8988T (cell line): ENCODE measurements around the gene UBE2O.

Experiments used
- DNase-seq: peaks from one replicate; pipeline ENCODE4 v3.0.0; 2011

UBE2O gene

DNA sequence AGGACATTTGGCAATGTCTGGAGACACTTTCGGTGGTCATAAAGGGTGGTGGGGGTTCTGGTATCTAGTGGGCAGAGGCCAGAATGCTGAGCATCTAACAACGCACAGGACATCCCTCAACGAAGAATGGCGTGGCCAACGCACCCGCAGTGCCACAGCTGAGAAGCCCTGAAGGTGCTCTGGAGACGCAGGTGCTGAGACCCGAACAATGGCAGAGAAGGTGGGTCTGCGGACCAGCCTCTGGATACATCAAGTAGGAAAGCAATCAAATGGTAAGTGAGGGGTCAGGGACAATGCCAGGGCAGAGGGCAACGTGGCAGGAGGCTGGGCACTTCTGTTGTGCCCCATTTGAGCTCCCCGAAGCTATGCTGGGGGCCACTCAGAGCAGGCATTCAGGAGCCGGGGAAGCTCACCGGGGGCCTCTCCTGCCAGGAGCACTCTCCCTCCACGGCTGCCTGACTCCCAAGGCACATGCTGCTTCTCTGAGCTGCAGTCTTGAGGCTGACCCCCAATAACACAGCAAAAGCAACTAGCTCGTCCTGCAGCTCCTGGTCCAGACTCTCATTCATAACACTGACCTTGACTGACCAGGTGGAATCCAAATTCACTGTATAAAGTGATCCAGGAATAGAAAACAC lies 42.5 kb downstream of the UBE2O start:
- DNase-seq, result no peak

DNA sequence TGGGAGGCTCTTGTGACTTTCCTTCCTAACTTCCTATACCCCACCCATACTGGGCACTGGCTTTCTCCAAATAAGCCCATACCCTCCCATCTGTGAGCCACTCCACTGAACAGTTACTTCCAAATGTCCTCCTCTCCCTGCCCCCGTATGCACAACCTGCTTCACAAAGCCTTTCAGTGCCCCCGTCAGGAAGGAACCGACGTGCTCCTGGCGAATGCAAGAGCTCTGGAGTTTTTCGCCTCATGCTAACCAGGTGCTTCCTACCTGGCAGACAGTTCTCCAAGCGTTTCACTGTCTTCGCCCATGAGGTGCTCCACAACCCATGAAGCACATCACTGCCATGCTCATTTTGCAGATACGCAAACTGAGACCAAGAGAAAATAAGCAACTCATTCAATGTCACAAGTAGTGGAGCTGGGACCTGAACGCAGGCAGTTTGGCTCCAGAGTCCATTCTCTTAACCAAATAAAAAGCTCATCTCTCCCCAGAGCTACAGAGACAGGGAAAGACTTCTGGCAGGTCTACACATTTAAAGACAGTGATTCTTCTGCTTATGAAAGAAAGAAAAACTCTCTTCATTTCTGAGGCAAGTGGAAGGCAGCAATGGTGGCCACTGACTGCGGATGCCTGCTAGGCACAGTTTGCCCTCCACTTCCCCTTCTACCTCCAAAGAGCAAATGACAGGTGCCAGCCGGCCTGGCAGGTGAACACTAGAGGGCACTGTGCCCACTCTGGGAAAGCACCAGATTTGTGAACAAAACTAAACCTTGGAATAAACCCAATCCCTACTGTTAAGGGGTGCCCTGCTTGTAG lies 44.7 kb downstream of the UBE2O start:
- DNase-seq, result no peak

DNA sequence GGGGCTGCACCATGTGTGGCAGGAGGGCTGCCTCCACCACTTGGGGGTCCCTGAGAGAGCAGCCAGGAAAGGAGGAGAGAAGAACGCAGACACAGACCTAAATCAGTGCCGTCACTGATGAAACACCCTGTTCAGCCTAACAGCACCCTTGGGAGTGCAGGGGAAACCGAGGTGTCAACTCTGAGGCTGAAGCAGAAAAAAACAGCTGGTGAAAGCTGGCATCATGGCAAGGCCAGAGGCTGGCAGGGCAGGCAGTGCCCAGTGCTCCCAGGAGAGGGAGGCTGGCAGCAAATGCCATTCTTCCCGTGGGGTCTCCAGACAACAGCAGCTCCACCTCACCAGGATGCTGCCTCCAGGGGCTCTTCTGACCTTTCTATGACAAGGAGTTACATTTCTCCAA lies 45.4 kb downstream of the UBE2O start:
- DNase-seq, result no peak

DNA sequence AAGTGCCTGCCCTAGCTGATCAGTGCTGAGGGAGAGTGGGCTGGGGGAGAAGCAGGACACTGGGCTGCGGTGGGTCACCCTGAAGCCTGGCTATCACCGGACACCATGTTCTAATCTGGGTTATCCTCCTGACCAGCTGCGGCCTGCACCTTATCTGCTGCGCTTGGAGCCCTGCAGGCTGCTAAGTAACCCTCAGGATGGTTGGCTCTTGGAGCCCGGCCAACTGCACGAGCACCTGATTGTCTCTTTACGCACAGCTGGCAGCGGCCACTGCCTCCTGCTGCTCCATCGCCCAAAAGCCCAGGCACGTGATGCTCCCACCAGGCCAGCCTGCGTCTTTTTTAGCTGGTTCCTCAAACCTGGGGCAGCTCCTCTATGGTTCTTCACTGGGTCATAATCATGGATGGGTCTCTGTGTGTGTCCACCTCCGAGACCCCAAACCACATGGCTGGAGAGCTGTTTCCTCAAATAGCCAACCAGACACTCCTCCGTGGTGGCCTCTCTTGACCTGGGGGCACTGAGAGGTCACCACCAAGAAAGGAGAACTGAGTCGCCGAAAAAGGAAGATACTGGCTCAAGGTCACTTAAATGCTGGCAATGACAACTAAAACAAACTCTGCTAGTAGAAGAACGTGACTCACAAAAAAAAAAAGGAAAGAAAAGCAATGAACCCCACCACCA lies 46.8 kb downstream of the UBE2O start:
- no peak for DNase-seq

DNA sequence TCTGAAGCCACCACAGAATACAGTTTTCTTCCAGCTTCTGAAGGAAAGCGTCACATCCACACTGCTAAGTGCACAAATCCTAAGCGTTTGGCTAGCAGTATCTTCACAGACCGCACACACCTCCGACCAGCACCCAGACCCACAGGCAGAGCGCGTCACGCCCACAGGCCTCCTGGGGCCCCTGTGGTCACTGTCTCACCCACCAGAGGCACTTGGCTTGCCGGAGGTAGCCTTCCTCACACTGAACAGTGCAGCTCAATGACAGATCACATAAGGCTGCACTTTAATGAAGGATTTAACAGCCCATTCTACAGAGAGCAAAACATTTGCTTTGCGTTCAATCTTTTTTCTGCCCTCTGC lies 47.4 kb downstream of the UBE2O start:
- no peak for DNase-seq

DNA sequence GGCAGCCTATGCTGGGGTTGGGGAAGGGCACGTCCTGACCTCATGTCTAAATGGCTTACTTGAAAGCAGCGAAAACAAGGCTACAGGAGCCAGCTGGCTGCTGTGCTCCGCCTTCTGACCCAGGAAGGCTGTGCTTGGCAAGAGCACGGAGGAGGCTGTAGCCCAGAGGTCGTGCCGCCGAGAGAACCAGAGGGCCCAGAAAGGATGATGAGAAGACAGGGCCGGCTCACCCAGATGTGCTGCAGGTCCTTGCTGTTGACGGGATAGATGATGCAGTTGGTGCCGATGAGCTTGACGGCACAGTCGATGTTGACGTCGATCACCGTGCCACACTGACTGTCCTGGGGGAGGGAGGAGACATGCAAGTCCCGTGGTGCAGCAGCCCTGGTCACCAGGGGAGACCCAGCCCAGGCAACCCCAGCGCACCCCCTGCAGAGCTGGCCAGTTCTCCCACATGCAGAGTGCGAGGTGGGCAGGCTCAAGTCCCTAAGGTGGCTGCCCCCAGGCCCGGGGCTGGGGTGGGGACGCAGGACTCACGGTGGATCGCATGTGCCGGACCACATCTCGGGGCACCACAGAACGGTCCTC lies 47.9 kb downstream of the UBE2O start:
- no peak for DNase-seq

DNA sequence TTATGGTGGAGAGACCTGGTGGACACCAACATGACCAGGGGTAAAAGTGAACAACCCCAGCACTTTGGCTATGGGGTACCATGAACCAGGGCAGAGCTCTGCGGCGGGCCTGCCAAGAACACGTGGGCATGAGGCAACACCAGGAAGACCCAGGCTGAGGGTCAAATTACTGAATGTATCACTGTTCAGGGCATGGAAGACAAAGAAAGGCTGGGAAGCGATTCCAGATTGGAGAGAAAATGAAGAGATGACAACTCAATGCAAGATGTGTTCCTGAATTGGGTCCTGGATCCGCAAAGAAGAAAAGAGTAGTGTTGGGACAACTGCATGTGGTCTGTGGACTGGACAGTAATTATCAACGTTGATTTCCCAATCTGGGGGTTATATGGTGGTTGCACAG lies 48.7 kb downstream of the UBE2O start:
- no peak for DNase-seq

DNA sequence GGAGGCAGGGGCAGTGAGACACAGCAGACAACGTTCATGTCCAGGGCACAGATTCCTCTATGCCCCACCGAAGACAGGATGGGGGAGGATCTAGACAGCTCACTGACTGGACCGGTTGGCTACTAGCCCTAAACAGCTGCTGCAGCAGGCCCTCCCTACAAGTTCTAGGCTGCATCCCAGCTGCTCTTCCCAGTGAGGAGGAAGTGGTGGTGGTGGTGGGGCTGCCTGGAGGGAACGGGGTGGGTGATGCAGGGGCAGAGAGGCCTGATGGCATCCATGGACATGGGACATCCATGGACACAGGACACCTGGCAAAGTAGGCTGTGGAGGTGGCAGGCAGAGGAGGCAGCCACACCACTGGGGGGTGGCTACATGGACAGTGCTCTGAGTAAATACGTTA lies 50.2 kb downstream of the UBE2O start:
- DNase-seq, result no peak

DNA sequence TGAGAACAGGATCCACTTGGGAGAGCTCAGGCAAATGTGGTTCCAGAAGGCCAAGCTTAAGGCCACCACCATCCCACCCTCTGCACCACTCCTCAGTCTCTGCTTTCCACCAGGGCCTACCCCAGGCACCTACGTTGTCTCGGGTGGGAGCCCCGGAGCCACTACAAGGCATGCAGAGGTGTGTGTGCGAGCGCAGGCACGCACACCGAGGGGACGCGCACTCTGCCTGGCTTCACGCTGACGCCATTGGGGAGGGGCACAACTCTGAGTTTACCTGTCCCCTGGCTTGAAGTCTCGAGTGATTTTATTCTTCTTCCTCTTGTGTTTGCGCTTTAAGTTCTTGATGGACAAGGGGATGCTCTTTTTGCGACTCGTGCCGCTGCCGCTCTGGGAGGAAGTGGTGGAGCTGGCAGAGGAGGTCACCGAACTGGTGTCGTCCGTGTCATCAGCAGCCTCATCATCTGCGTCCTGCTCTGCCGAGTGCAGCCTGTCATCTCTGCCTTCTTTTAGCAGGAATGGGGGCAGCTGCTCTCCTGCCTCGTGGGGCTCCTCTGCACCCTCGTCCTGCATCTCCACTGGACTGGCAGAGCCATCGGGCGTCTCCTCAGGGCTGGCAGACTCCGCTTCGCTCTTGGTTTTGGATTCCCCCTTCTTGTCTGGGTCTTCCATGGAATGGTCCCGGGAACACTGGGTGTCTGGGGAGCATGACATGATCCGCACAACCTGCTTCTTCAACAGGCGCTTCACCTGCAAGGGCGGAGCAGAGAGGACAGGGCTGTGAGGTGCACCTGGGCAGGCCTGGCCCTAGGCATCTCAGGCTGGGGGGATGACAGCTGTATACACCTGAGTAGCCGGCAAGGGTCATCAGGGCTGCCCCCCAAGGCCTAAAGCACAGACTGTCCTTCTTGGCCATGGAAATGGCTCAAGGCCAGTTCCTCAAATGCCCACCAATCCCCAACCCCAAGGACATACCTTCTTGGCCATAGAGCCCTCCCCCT lies 53.5 kb downstream of the UBE2O start:
- no peak for DNase-seq

DNA sequence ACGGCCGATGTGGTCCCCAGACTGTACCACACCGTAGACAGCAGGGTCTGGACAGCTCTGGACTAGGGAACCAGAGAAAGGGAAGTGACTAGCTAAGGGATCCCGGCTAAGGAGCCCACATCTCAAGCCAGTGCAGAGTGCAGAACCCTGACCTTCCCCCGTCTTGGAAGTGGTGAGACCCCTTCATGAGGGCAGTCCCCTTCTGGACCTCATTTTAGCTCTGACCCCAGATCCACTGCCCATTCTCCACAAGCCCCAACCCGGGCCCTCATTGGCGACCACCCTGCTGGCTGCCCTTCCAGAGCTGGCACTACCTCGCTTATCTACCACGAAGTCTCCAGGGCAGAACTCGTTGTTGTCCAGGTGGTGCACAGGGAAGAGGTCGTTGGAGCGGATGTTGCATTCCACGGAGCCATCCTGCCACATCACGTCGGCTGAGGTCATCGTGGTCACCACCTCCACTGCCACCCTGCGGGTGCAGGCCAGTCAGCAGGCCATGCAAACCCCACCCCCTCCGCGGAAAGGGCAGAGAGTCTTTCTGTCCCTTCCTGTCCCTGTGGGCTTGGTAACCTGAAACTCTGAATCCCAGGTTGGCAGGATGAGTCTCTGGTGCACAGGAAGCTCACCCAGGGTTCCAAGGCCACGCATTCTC lies 54.3 kb downstream of the UBE2O start:
- no peak for DNase-seq

DNA sequence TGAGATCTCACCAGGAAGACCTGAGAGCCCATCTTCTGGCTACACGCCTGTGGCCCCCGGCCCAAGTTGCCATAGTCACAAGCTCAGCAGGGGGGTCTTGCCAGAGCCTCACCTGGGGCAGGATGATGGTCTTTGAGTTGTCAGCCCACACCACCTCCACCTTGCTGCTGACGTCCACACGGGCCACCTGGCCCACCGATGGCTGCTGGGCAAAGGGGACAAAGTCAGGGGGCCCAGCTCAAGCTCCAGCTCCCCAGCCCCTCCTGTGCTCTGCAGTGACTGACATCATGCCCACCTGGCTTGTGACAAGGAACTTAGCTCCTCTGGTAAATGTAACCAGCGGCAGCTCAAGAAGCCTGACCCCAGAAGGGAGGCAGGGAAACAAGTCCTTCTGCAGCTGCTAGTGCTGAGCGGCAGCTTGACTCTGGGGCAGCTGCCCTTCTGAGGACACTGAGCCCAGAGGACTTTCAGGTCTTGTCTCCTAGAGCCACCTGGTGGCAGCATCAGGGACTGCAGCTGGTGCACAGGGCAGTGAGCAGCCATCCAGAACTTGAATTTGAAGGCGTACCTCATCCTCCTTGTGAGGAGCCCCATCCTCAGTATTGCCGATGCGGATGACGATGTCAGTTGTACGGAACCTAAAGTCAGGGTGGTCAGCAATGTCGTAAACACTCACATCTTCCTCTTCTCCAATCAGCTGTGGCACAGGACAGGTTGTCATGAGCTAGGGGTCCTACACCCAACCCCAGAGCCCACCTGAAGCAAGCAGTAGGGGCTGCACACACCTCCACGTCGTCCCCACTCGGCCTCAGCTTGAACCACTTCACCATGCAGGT lies 55.0 kb downstream of the UBE2O start:
- peak; percentile 61 for DNase-seq

DNA sequence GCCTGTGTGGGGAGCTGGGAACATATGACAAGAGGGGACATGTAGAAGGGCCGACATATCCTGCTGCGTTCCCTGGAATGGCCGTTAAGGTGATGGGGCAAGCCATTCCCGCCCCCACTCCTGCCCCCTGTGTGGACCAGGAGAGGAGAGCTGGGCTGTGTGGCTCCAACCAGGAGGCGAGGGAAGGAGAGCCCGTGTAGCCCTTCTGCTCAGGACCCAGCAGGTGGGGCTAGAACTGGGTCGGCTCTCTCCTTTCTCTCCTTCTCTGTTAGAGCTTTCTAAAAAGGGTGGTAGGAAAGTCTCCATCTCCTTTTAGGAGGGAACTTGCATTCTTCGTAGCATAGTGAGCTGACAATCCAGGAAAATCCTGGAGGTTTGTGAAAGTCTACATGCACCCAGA lies 55.8 kb downstream of the UBE2O start:
- no peak for DNase-seq

DNA sequence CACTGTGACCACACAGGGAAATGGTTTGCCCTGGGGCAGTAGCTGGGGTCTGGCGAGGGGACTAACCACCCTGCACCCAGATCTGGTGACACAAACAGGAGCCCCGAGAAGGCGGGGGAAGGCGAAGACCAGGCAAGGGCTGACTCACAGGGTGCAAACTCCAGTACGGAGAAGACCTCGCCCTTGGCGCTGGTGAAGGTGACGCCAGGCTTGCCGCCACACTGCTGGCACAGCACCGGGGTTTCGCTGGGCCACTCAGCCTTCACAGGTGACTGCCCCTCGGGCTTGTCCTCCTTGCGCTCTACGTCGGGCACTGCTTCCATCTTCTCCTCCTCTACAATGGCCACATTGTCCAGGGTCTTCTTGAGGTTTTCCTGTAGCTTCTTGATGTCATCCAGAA lies 57.0 kb downstream of the UBE2O start:
- no peak for DNase-seq

DNA sequence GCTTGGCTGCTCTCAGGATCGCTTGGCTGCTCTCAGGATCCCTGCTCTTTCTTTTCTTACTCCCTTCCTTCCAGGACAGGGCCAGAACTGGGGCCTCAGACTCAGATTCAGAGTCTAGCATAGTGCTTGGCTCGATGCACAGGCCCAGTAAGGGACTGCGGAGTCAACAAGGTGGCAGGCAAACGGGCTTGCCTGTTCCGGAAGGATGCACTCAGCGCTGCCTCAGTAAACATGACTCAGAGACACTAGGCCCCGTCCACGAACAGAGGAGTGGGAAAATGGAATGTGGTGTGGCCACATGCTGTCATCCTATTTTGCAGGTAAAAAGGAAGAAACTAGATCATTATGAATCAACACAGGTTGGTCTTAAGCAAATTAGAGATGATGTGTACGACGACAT lies 58.8 kb downstream of the UBE2O start:
- DNase-seq, result no peak

DNA sequence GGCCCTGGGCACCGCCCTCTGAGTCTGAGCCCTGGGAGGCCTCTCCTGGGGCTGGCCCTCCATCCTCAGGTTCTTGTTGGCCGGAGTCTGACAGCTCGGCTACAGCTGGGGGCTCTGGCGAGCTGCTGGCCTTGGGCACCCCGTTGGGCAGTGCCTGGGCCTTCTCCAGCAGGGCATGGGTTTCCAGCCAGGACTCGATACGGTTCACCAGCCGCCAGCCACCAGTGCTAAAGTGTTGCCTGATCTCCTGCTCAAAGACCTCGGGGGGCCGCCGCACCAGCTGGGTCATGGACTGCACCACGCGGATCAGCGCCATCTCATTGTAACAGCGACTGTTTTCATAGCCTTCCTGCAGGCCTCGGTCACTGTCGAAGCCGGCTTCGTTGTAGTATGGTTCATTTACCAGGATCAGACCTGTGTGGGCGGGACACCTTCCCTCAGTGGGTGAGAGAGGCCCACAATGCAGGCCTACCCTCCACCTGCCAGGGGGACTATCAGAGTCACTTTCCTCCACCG lies 61.7 kb downstream of the UBE2O start:
- no peak for DNase-seq

DNA sequence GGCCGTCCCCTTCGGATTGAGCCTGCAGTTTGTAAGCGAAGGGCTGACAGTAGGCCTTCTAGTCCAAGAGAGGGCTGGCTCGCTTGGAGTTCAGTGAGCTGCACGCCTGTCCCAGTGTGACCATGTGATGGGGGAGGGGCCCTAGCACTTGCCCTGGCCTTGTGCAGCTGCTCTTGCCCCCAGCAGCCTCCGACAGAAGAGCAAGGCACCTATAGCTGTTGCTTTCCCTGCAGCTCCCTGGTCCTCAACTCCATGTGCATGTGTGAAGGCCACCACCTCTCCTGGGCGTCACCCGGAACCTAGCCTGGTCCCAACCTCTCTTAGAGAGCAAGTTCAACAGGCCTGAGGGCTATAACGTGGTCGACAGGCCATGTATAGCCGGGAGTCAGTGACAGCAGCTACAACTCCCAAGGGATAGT lies 62.9 kb downstream of the UBE2O start:
- no peak for DNase-seq

DNA sequence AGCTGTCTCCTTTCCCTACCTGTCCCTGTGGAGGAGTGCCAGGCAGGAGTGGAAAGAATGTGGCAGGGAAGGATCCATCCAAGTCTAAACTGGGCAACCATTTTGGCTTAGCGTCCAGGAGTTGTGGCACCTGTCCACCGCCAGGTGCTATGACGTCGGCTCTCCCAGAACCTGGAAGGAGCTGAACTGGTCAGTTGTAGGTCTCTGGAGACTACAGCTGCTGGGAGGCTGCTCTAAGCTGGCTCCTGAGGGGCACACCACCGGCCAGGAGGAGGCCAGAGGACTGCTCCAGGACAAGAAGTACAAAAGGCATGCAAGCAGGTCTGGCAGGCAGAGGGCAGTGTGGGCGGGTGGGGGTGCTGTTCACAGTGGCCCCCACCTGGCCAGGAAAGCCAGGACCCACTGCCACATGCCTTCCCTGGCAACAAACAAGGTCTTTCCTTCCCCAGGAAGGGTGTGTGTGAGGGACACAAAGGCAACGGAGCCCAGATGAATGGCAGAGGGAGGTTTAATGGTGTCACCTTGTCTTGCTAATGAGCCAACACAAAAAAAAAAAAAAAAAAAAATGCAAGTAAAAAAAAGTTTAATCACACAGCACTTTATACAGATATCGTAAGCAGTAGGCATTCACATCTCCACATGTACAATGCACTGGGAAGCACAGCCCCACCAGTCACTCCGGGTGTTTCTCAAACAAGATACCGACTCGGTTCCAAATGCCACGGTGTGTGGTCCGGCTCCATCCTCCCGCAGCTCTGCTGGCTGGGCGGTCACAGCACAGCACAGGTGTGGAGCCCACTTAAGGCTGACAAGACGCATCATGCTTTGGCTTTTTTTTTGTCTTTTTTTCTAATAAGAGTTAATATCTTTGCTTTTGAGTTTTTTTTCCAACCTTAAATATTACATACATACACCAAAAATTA lies 63.7 kb downstream of the UBE2O start:
- DNase-seq, result no peak

DNA sequence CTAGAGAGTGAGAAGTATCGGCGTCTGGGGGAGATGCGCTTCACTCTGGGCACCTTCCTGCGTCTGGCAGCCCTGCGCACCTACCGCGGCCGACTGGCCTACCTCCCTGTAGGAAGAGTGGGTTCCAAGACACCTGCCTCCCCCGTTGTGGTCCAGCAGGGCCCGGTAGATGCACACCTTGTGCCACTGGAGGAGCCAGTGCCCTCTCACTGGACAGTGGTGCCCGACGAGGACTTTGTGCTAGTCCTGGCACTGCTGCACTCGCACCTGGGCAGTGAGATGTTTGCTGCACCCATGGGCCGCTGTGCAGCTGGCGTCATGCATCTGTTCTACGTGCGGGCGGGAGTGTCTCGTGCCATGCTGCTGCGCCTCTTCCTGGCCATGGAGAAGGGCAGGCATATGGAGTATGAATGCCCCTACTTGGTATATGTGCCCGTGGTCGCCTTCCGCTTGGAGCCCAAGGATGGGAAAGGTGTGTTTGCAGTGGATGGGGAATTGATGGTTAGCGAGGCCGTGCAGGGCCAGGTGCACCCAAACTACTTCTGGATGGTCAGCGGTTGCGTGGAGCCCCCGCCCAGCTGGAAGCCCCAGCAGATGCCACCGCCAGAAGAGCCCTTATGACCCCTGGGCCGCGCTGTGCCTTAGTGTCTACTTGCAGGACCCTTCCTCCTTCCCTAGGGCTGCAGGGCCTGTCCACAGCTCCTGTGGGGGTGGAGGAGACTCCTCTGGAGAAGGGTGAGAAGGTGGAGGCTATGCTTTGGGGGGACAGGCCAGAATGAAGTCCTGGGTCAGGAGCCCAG lies 65.8 kb downstream of the UBE2O start:
- no peak for DNase-seq
